ENCODE results near the gene HNRNPF. TPM values are rescaled to one million over a fixed set of nuclear protein-coding genes. Genes with fewer than 3 reads are reported as not detected.

The HNRNPF gene, protein sequence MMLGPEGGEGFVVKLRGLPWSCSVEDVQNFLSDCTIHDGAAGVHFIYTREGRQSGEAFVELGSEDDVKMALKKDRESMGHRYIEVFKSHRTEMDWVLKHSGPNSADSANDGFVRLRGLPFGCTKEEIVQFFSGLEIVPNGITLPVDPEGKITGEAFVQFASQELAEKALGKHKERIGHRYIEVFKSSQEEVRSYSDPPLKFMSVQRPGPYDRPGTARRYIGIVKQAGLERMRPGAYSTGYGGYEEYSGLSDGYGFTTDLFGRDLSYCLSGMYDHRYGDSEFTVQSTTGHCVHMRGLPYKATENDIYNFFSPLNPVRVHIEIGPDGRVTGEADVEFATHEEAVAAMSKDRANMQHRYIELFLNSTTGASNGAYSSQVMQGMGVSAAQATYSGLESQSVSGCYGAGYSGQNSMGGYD
- 215 and 230 TPM in 2 replicates for total RNA-seq
- polyA plus RNA-seq = 126 and 144 TPM in 2 replicates
- polyA plus RNA-seq (2011; cell fraction: cytosol; rRNA removed) = 163 and 177 TPM in 2 replicates
- 125 and 146 TPM in 2 replicates for polyA plus RNA-seq (2011; cell fraction: nucleus; rRNA removed)
- polyA plus RNA-seq (2012) = 152 and 181 TPM in 2 replicates
- 192 and 223 TPM in 2 replicates for polyA minus RNA-seq
- polyA minus RNA-seq (2011; cell fraction: cytosol; rRNA and poly(A)+ RNA removed) = 119 TPM
- polyA minus RNA-seq (2011; cell fraction: nucleus; rRNA and poly(A)+ RNA removed) = 38.1 and 40.2 TPM in 2 replicates
- percentile 97 among the genes with signal in this experiment for Bru-seq, nascent RNA
- percentile 96 among the genes with signal in this experiment for BruChase-seq, experiment 1, labeled RNA remaining after a 6-hour chase
- percentile 96 among the genes with signal in this experiment for BruChase-seq, experiment 2, labeled RNA remaining after a 2-hour chase
- long read RNA-seq, transcript HNRNPF-207 (4 exons, 2,676 nt) = minor isoform, 79 of 670 reads
- long read RNA-seq, transcript HNRNPF-203 (4 exons, 2,617 nt) = minor isoform, 63 of 670 reads
- long read RNA-seq, transcript HNRNPF-204 (3 exons, 2,755 nt) = major isoform, 162 of 670 reads
- long read RNA-seq, transcript HNRNPF-201 (4 exons, 2,186 nt) = minor isoform, 27 of 670 reads
- long read RNA-seq, partial matches to known transcripts = 0 of 670 reads
- long read RNA-seq, other reads (novel, unspliced or antisense) = 337 of 670 reads

DNA sequence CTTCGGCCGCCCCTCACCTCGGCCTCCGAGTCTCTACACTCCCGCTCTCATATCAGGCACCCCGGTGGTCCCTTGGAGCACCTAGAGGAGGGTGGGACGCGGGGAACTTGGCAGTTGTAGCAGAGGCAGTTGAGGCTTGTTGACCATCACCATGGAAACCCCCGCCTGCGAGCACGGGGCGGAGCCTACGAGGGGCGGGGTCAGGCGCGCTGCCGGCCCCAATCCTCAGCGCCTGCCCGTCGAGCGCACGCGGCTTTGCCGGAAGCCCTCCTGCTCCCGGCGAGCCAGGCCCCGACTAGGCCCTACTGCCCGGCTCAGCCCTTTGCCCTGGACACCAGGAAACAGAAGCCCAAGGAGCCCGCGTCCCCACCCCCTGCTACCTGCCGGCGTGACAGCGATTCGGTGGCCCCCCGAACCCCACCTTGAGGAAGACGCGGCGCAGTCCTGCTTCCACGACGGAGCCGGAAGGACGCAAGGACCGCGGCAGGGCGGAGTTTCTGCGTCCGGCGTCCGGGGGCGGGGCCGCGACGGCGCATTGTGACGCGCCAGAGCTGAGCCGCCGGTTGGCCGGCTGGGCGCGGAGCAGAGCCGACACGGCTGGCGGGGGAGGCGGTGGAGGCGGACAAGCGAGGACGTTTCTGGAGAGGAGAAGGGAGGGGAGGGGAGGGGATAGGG is at the start of gene HNRNPF:
Gene HNRNPF (minus strand): TSS at position 477 of the 675 bp plus-strand sequence. CDS start 21,302 bp downstream, outside the sequence.
- Histone ChIP-seq H3K27me3 (ENCODE audit: control insufficient read depth in 2 of 2, insufficient read depth in 2 of 2, low read length in 2 of 2) (no peaks in the 10 kb centered on the region), H3K9me3 (replicated peaks; ENCODE audit: control insufficient read depth, insufficient read depth, low read length) (no peaks in the 10 kb centered on the region), H3K4me3 (replicated peaks in 1 of 3; ENCODE audit: insufficient read depth in 1 of 3, low read depth in 1 of 3, low read length in 3 of 3) (peak within 1 kb of the TSS; percentile 70 to 89 (median 80)), H3K36me3 (ENCODE audit: control insufficient read depth in 2 of 2, extremely low read depth in 1 of 2, insufficient read depth in 2 of 2, low read length in 2 of 2) (no peaks in the 10 kb centered on the region), H3K4me2 (ENCODE audit: insufficient read depth, low read length) (peak within 1 kb of the TSS; percentile 78), H2AFZ (ENCODE audit: low read depth, low read length) (peak within 1 kb of the TSS; percentile 96), H3K79me2 (ENCODE audit: control insufficient read depth, insufficient read depth, low read length) (peaks cover 47% of the 10 kb centered on the region), H4K20me1 (replicated peaks; ENCODE audit: control insufficient read depth, extremely low read depth, insufficient read depth, low read length) (no peaks in the 10 kb centered on the region), H3K9me1 (replicated peaks; ENCODE audit: control insufficient read depth, extremely low read depth, insufficient read depth, low read length) (no peaks in the 10 kb centered on the region), H3K27ac (ENCODE audit: insufficient read depth, low read depth, low read length) (peak within 1 kb of the TSS; percentile 97), H3K4me1 (ENCODE audit: control insufficient read depth, extremely low read depth, insufficient read depth, low read length) (peaks cover 23% of the 10 kb centered on the region), H3K9ac (replicated peaks; ENCODE audit: extremely low read depth, insufficient read depth, low read length) (peak within 1 kb of the TSS; percentile 96)
- FAIRE-seq = peak; percentile 94
- dilution Hi-C loops (cut with MboI; ENCODE audit: extremely low pct_ligation_motif_present, low sequenced_read_pairs) (no loop called here), intact Hi-C loops (cut with micrococcal nuclease) (loop anchor here (1.0 to 5.0 kb wide), 4 partner anchors 11 to 272 kb away; partner anchors contain the start of gene CSGALNACT2)
- POLR2A ChIA-PET = interaction anchor here (0.6 to 1.2 kb wide), 3 partner anchors 11 to 34 kb away, joined by 3 to 6 read pairs (median 4); no protein-coding TSS in a partner anchor
- TSS peak; percentile 1 for BruUV-seq (replicated peaks)
- TF ChIP-seq POLR2AphosphoS5 (IDR thresholded peaks at IDR 0.05; ENCODE audit: insufficient read depth, low read depth, low read length) = peak; percentile 80
- TF ChIP-seq MAX (IDR thresholded peaks at IDR 0.05; ENCODE audit: insufficient read depth, insufficient read length) = peak; percentile 91
- no peak for TF ChIP-seq JUN (IDR thresholded peaks at IDR 0.05; ENCODE audit: borderline replicate concordance, insufficient read depth, insufficient read length, low read depth)
- TF ChIP-seq FOS (IDR thresholded peaks at IDR 0.05; ENCODE audit: borderline replicate concordance, insufficient read depth, low read length) = no peak
- DNase-seq (ENCODE audit: low read depth, low spot score) = peak; percentile 97
- CTCF ChIA-PET = interaction anchor here (0.5 to 1.4 kb wide), 4 partner anchors 11 to 467 kb away, joined by 3 to 17 read pairs (median 4); partner anchors contain the start of gene ZNF487
